ENCODE measurements around the gene CGN. TPM values are rescaled to one million over a fixed set of nuclear protein-coding genes. Genes with fewer than 3 reads are reported as not detected.

The CGN gene
- total RNA-seq, 1 donor from 2014 or later, result 13.0 TPM

- DNase-seq (ENCODE audit: extremely low spot score in 2 of 2), result no peak
- no peaks in the 10 kb centered on the region for H3K27me3 ChIP-seq
- intact Hi-C loops (cut with DNase I), result no loop called here
Measured at GRCh38 chr1:151474745-151475144, 36.4 kb upstream of the CGN start.

GRCh38 chr1:151475175-151475574 is 36.0 kb upstream of the CGN start:
- no peak overlapping the region for H3K4me3 ChIP-seq
- TF ChIP-seq POLR2A (IDR thresholded peaks at IDR 0.05), result no peak
- no peak for TF ChIP-seq POLR2AphosphoS5 (IDR thresholded peaks at IDR 0.05; ENCODE audit: insufficient read depth in 1 of 2, low read depth in 1 of 2)
- no peak for TF ChIP-seq CTCF (IDR thresholded peaks at IDR 0.05)
- no peaks in the 10 kb centered on the region for H3K36me3 ChIP-seq
- no peaks in the 10 kb centered on the region for H3K9me3 ChIP-seq
- H3K27me3 ChIP-seq, result no peaks in the 10 kb centered on the region
- H3K27ac ChIP-seq, result no peak overlapping the region
- intact Hi-C loops (cut with DNase I), result no loop called here
- no peaks in the 10 kb centered on the region for H3K4me1 ChIP-seq
- no peak for DNase-seq (ENCODE audit: extremely low spot score in 2 of 2)

More at GRCh38 chr1:151474745-151475144, 36.4 kb upstream of the CGN start:
- TF ChIP-seq POLR2AphosphoS5 (IDR thresholded peaks at IDR 0.05; ENCODE audit: insufficient read depth in 1 of 2, low read depth in 1 of 2) (no peak), CTCF (IDR thresholded peaks at IDR 0.05) (no peak), POLR2A (IDR thresholded peaks at IDR 0.05) (no peak)
- no peaks in the 10 kb centered on the region for H3K4me1 ChIP-seq
- H3K27ac ChIP-seq, result no peak overlapping the region
- no peaks in the 10 kb centered on the region for H3K9me3 ChIP-seq
- no peaks in the 10 kb centered on the region for H3K36me3 ChIP-seq
- no peak overlapping the region for H3K4me3 ChIP-seq

DNA sequence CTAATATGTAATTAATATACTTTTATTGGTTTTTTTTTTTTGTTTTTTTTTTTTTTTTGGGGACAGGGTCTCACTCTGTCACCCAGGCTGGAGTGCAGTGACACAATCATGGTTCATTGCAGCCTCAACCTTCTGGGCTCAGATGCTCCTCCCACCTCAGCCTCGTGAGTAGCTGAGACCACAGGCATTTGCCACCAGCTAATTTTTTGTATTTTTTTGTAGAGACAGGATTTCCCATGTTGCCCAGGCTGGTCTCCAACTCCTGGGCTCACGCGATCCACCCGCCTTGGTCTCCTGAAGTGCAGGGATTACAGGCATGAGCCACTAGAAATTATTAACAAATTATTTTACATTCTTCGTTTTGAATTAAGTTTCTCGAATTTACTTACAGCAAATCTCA is 35.1 kb upstream of the CGN start:
- Histone ChIP-seq H3K4me1 (no peaks in the 10 kb centered on the region), H3K36me3 (no peaks in the 10 kb centered on the region), H3K27me3 (no peaks in the 10 kb centered on the region), H3K27ac (no peak overlapping the region), H3K9me3 (no peaks in the 10 kb centered on the region), H3K4me3 (no peak overlapping the region)
- intact Hi-C loops (cut with DNase I), result no loop called here
- TF ChIP-seq CTCF (IDR thresholded peaks at IDR 0.05) (no peak), POLR2A (IDR thresholded peaks at IDR 0.05) (no peak)
- no peak for DNase-seq (ENCODE audit: extremely low spot score in 2 of 2)

GRCh38 chr1:151477066-151477465 is 34.1 kb upstream of the CGN start:
- Histone ChIP-seq H3K4me3 (no peak overlapping the region), H3K27me3 (no peaks in the 10 kb centered on the region), H3K27ac (no peak overlapping the region), H3K9me3 (no peaks in the 10 kb centered on the region), H3K4me1 (no peaks in the 10 kb centered on the region), H3K36me3 (no peaks in the 10 kb centered on the region)
- DNase-seq (ENCODE audit: extremely low spot score in 2 of 2), result no peak
- intact Hi-C loops (cut with DNase I), result no loop called here
- TF ChIP-seq POLR2AphosphoS5 (IDR thresholded peaks at IDR 0.05; ENCODE audit: insufficient read depth in 1 of 2, low read depth in 1 of 2) (no peak), POLR2A (IDR thresholded peaks at IDR 0.05) (no peak), CTCF (IDR thresholded peaks at IDR 0.05) (no peak)

GRCh38 chr1:151478140-151478812 is 32.9 kb upstream of the CGN start:
- Histone ChIP-seq H3K36me3 (no peaks in the 10 kb centered on the region), H3K4me1 (no peaks in the 10 kb centered on the region), H3K4me3 (no peak overlapping the region), H3K9me3 (no peaks in the 10 kb centered on the region), H3K27me3 (no peaks in the 10 kb centered on the region), H3K27ac (no peak overlapping the region)
- intact Hi-C loops (cut with DNase I), result no loop called here
- no peak for TF ChIP-seq POLR2AphosphoS5 (IDR thresholded peaks at IDR 0.05; ENCODE audit: insufficient read depth in 1 of 2, low read depth in 1 of 2)
- TF ChIP-seq POLR2A (IDR thresholded peaks at IDR 0.05), result no peak
- TF ChIP-seq CTCF (IDR thresholded peaks at IDR 0.05), result no peak
- DNase-seq (ENCODE audit: extremely low spot score in 2 of 2), result no peak

Measured in vagina (tissue), 2 donors.